ENCODE data around the gene FBXL14. TPM values are rescaled to one million over a fixed set of nuclear protein-coding genes. Genes with fewer than 3 reads are reported as not detected.
"Not testable (repeated sequence)": the region's sequence is repeated elsewhere in the genome, so short reads cannot be mapped to it uniquely, and the experiment has no call there.

FBXL14 gene
- total RNA-seq, 2 donors from 2014 or later = 6.3 to 11.3 TPM

- Histone ChIP-seq H3K27ac (no peak overlapping the region), H3K4me3 (no peak overlapping the region), H3K4me1 (peaks cover 0 to 35% of the 10 kb centered on the region in 2 donors), H3K27me3 (no peaks in the 10 kb centered on the region), H3K9me3 (no peaks in the 10 kb centered on the region), H3K36me3 (no peaks in the 10 kb centered on the region)
- DNase-seq (ENCODE audit: low spot score) = no peak
- no peak for TF ChIP-seq CTCF (IDR thresholded peaks at IDR 0.05)
Measured at GRCh38 chr12:1604464-1604863, 10.1 kb upstream of the FBXL14 start.

GRCh38 chr12:1603269-1603993 lies 9.1 kb upstream of the FBXL14 start:
- H3K27ac ChIP-seq = no peak overlapping the region
- H3K36me3 ChIP-seq = no peaks in the 10 kb centered on the region
- H3K4me3 ChIP-seq = no peak overlapping the region
- H3K27me3 ChIP-seq = no peaks in the 10 kb centered on the region
- DNase-seq (ENCODE audit: low spot score) = no peak
- peaks cover 0 to 27% of the 10 kb centered on the region in 2 donors for H3K4me1 ChIP-seq
- TF ChIP-seq CTCF (IDR thresholded peaks at IDR 0.05) = no peak
- H3K9me3 ChIP-seq = no peaks in the 10 kb centered on the region

GRCh38 chr12:1602706-1603105 lies 8.3 kb upstream of the FBXL14 start:
- not testable (repeated sequence) for H3K36me3 ChIP-seq; H3K27ac ChIP-seq; H3K9me3 ChIP-seq; H3K4me3 ChIP-seq; H3K27me3 ChIP-seq; DNase-seq (ENCODE audit: low spot score)
- H3K4me1 ChIP-seq = peaks cover 0 to 20% of the 10 kb centered on the region in 2 donors

- no peak overlapping the region for H3K4me3 ChIP-seq
- no peaks in the 10 kb centered on the region for H3K36me3 ChIP-seq
- peaks cover 0 to 12% of the 10 kb centered on the region in 2 donors for H3K4me1 ChIP-seq
- no peak overlapping the region for H3K27ac ChIP-seq
- DNase-seq (ENCODE audit: low spot score) = no peak
- TF ChIP-seq CTCF (IDR thresholded peaks at IDR 0.05) = no peak
- no peaks in the 10 kb centered on the region for H3K9me3 ChIP-seq
- H3K27me3 ChIP-seq = no peaks in the 10 kb centered on the region
Measured at GRCh38 chr12:1598757-1599156, 4.4 kb upstream of the FBXL14 start.

GRCh38 chr12:1595690-1596347 lies 1.4 kb upstream of the FBXL14 start:
- TF ChIP-seq CTCF (IDR thresholded peaks at IDR 0.05) = no peak
- Histone ChIP-seq H3K4me1 (peaks cover 0 to 41% of the 10 kb centered on the region in 2 donors), H3K9me3 (no peaks in the 10 kb centered on the region), H3K27me3 (no peaks in the 10 kb centered on the region), H3K36me3 (no peaks in the 10 kb centered on the region), H3K27ac (peak overlapping the region; percentile 93 to 94), H3K4me3 (peak overlapping the region; percentile 87 to 88)
- DNase-seq (ENCODE audit: low spot score) = no peak

GRCh38 chr12:1595026-1595561 lies 713 bp upstream of the FBXL14 start:
- no peaks in the 10 kb centered on the region for H3K9me3 ChIP-seq
- TF ChIP-seq CTCF (IDR thresholded peaks at IDR 0.05) = no peak
- no peaks in the 10 kb centered on the region for H3K27me3 ChIP-seq
- DNase-seq (ENCODE audit: low spot score) = no peak
- peak overlapping the region; percentile 93 to 94 for H3K27ac ChIP-seq
- H3K36me3 ChIP-seq = no peaks in the 10 kb centered on the region
- peaks cover 0 to 48% of the 10 kb centered on the region in 2 donors for H3K4me1 ChIP-seq
- H3K4me3 ChIP-seq = peak overlapping the region; percentile 87 to 88
